Keratinocyte (primary cell): ENCODE data around the gene SEPTIN1.

Source experiments
- CTCF ChIP-seq, 3 experiments: IDR thresholded peaks in 1 of 3; conservative IDR thresholded peaks in 1 of 3; optimal IDR thresholded peaks in 1 of 3; 2 replicates in 2 of 3; 3 replicates in 1 of 3; pipeline versions ENCODE3 to v1.5.1; 2011; ENCODE audit warnings: low read length in 3 of 3, mild to moderate bottlenecking in 3 of 3, moderate library complexity in 2 of 3, control low read depth in 1 of 3, inconsistent platforms in 1 of 3; ENCODE audit not compliant: insufficient read depth in 2 of 3; ENCODE audit errors: extremely low read depth in 1 of 3
- EZH2 ChIP-seq: IDR thresholded peaks from one replicate; pipeline ENCODE4 v1.6.1; 2012; ENCODE audit warnings: inconsistent platforms, mild to moderate bottlenecking, low read length, moderate library complexity

GRCh38 chr16:30429678-30430427 lies 47.5 kb upstream of the SEPTIN1 start, which contains the start of gene DCTPP1:
- peak; percentile 80 to 91 (median 89) for TF ChIP-seq CTCF (optimal IDR thresholded peaks at IDR 0.05 in 1 of 3, IDR thresholded peaks at IDR 0.05 in 1 of 3, conservative IDR thresholded peaks at IDR 0.05 in 1 of 3; ENCODE audit: extremely low read depth in 1 of 3, insufficient read depth in 2 of 3, low read length in 3 of 3)
- TF ChIP-seq EZH2 = no peak
